Body of pancreas (tissue), 4 donors: Measurements from ENCODE around the gene COL4A4. TPM values are rescaled to one million over a fixed set of nuclear protein-coding genes. Genes with fewer than 3 reads are reported as not detected.

Experiments
- ATAC-seq: fragments of 150-250 bp; one replicate; pipeline ENCODE4 v1.9.1; 2016
- DNase-seq, 4 donors: peaks; one replicate each; pipeline ENCODE4 v3.0.0-alpha.2; 2019
- H3K27ac ChIP-seq, 4 donors: fragments of 200-600 bp; sonication (generic); 1 replicate in 3 of 4; 2 replicates in 1 of 4; pipeline versions ENCODE4 v1.5.1 to v1.6.1; 2016 to 2019; ENCODE audit warnings: mild to moderate bottlenecking in 1 of 4, mixed read lengths in 1 of 4, moderate library complexity in 1 of 4
- H3K27me3 ChIP-seq, 2 donors: fragments of 200-600 bp; sonication (generic); one replicate each; pipeline ENCODE4 v1.6.0; 2016; ENCODE audit warnings: mild to moderate bottlenecking in 1 of 2
- H3K36me3 ChIP-seq, 2 donors: fragments of 200-600 bp; sonication (generic); replicated peaks in 1 of 2; 2 replicates each; pipeline ENCODE4 v1.5.1; 2016; ENCODE audit warnings: low read depth in 2 of 2; ENCODE audit not compliant: insufficient read depth in 1 of 2
- H3K4me1 ChIP-seq: fragments of 200-600 bp; sonication (generic); one replicate; pipeline ENCODE4 v1.6.0; 2016
- H3K4me3 ChIP-seq, 2 donors: fragments of 200-600 bp; sonication (generic); 1 replicate in 1 of 2; 2 replicates in 1 of 2; pipeline ENCODE4 v1.5.1; 2016 to 2019
- H3K9me3 ChIP-seq, 3 donors: fragments of 200-600 bp; sonication (generic); 1 replicate in 2 of 3; 2 replicates in 1 of 3; pipeline ENCODE4 v1.5.1; 2016
- POLR2A ChIP-seq, 3 donors: fragments of 450-650 bp; IDR thresholded peaks; one replicate each; pipeline ENCODE4 v1.6.1; 2016; ENCODE audit warnings: antibody characterized with exemption in 3 of 3, mild to moderate bottlenecking in 2 of 3
- WGBS, 2 donors: methylation state at CpG; one replicate each; pipeline ENCODE4 v1.1.5; 2017; 5-methylcytosine and 5-hydroxymethylcytosine counted together
- intact Hi-C: fragments of 100-400 bp; cut with DNase I; formaldehyde crosslinking; loops from one replicate; pipeline ENCODE4 v1.15.1; 2023
- total RNA-seq, 2 donors: library from RNA; depleted of rRNA; stranded (reverse); fragments of >200 nt; gene quantifications; one replicate each; pipeline ENCODE4 v1.1.0, GENCODE V29; 2016
- TF ChIP-seq, protein P1 (sequence below), 7 experiments: fragments of 450-650 bp in 4 of 7; fragments of 200-600 bp in 3 of 7; sonication (generic) in 3 of 7; IDR thresholded peaks; one replicate each; pipeline ENCODE4 v1.5.1; 2016 to 2019; ENCODE audit warnings: antibody characterized with exemption in 7 of 7

COL4A4 gene
- 10 to 100 TPM in 1 of 2 donors, 1 to 10 TPM in 1; 2.3 to 10.5 TPM for total RNA-seq

DNA sequence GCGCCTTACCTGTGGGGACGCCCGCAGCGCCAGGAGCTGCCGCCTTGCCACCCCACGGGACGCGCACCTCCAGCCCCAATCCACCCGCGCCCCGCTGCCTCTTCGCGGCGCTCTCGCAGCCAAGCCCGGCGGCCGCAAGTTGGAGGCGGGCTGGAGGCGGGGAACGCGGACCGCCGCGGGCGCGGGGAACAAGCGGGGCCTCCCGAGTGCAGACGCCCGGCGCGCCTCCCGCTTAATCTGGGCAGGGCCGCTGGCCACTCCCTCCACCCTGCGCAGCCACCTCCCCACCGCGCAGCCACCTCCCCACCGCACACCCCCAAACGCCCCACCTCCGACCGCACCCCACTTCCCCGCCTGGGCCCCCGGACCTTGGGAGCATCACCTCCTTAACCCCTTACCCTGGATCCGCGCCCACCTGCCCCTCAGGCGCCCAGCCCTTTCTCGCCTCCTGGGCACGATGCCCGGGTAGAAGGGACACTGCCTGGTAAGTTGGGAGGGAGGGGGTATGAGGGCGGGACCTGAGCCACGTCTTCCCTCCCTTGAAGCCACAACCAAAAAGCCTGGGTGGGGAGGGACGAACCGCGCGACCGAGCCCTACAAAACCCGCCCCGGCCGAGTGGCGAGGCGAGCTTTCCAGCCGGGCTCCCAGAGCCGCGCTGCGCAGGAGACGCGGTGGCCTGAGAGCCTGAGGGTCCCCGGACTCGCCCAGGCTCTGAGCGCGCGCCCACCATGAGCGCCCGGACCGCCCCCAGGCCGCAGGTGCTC, at the start of gene COL4A4, which contains the start of gene COL4A3:
Gene COL4A4 (minus strand): TSS at position 208 of the 765 bp plus-strand sequence. CDS start 16,722 bp downstream, outside the sequence.
Gene COL4A3 (plus strand): TSS at position 627 of the 765 bp plus-strand sequence. CDS start 103 bp downstream, at position 730.
- DNase-seq (peak; percentile 51 to 83 (median 72)), ATAC-seq (peak; percentile 87)
- intact Hi-C loops: no loop called here
- TF ChIP-seq POLR2A (IDR thresholded peaks at IDR 0.05): peak; percentile 5 to 70 (median 60)
- TF ChIP-seq, protein P1, sequence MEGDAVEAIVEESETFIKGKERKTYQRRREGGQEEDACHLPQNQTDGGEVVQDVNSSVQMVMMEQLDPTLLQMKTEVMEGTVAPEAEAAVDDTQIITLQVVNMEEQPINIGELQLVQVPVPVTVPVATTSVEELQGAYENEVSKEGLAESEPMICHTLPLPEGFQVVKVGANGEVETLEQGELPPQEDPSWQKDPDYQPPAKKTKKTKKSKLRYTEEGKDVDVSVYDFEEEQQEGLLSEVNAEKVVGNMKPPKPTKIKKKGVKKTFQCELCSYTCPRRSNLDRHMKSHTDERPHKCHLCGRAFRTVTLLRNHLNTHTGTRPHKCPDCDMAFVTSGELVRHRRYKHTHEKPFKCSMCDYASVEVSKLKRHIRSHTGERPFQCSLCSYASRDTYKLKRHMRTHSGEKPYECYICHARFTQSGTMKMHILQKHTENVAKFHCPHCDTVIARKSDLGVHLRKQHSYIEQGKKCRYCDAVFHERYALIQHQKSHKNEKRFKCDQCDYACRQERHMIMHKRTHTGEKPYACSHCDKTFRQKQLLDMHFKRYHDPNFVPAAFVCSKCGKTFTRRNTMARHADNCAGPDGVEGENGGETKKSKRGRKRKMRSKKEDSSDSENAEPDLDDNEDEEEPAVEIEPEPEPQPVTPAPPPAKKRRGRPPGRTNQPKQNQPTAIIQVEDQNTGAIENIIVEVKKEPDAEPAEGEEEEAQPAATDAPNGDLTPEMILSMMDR (IDR thresholded peaks at IDR 0.05): no peak
- Histone ChIP-seq H3K9me3 (no peaks in the 10 kb centered on the region), H3K27ac (peak within 1 kb of the TSS in 3 of 4 donors; percentile 56 to 67 (median 64)), H3K36me3 (no peaks in the 10 kb centered on the region), H3K4me3 (peak within 1 kb of the TSS; percentile 69 to 74), H3K27me3 (no peaks in the 10 kb centered on the region), H3K4me1 (peaks cover 23% of the 10 kb centered on the region)
- WGBS, 2 donors: 1% methylated on average over 15 to 73 of the region's 77 CpGs

DNA sequence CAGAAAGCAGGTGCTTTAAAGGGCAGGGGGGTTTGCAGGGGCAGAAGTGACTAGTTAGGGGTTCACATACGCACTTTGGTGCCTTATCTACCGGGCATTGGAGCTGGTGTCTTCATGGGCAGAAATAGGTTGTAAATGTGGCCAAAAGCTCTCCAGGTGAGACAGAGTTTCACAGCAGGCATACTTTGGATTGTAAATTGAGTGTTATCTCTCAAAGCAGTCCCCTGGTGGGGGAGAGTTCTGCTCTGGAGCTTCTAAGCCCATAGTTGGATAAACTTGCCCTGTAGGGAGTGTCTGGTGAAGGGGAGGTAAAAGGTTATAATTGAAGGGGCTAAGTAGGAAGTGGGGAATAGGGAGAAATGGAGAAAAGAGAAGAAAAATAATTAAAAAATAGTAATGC, 43.6 kb upstream of the COL4A4 start:
- 81 to 100% methylated on average over 2 of the region's 2 CpGs for WGBS, 2 donors
- TF ChIP-seq, protein P1 (IDR thresholded peaks at IDR 0.05): no peak
- TF ChIP-seq POLR2A (IDR thresholded peaks at IDR 0.05): no peak

DNA sequence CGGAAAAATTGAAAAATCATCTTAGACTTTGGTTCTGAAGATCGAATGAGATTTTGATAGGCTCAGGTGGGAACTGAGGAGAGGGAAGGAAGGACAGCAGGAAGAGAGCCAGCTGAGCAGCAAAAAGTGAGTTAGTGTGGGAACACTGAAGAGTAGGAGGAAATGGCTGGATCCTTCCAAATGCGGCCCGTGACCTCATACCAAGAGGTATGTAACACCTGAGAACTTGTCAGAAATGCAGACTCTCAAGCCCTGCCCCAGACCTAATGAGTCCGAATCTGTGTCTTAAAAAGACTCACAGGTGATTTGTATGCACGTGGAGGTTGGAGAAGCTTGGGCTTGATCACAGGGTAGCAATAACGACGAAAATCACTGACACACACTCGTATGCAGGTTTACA, 42.4 kb upstream of the COL4A4 start:
- no peak for DNase-seq
- H3K36me3 ChIP-seq: no peaks in the 10 kb centered on the region
- intact Hi-C loops: no loop called here
- no peaks in the 10 kb centered on the region for H3K27me3 ChIP-seq
- no peak overlapping the region for H3K4me3 ChIP-seq
- H3K4me1 ChIP-seq: no peaks in the 10 kb centered on the region
- ATAC-seq: no peak
- WGBS, 2 donors: 84 to 92% methylated on average over 9 of the region's 9 CpGs
- no peak overlapping the region for H3K27ac ChIP-seq
- TF ChIP-seq, protein P1 (IDR thresholded peaks at IDR 0.05): no peak
- no peak for TF ChIP-seq POLR2A (IDR thresholded peaks at IDR 0.05)
- no peaks in the 10 kb centered on the region for H3K9me3 ChIP-seq

More for the DNA sequence above, 43.6 kb upstream of the COL4A4 start:
- intact Hi-C loops: no loop called here
- H3K36me3 ChIP-seq: no peaks in the 10 kb centered on the region
- no peaks in the 10 kb centered on the region for H3K4me1 ChIP-seq
- H3K9me3 ChIP-seq: no peaks in the 10 kb centered on the region
- H3K27ac ChIP-seq: no peak overlapping the region
- no peak overlapping the region for H3K4me3 ChIP-seq
- ATAC-seq (no peak), DNase-seq (no peak)
- no peaks in the 10 kb centered on the region for H3K27me3 ChIP-seq

DNA sequence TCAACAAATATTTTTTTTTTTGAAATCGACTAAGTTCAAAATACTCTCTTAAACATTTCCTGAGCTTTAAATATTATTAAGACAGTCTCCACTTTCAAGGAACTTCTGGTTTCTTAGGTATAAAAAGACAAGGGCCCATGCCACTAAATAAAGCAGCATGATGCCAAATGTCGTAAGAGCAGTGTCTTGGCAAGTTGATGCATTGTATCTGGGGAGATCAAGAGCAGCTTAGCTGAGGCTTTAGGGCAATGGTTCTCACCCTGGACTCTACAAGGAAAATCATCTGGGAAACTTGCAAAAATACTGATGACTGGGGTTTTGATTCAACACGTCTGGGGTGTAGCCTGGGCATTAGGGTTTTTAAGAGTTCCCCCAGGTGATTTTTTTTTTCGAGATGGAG, 41.7 kb upstream of the COL4A4 start:
- ATAC-seq: no peak
- intact Hi-C loops: no loop called here
- 67 to 81% methylated on average over 4 of the region's 4 CpGs for WGBS, 2 donors

More for the DNA sequence above, 41.7 kb upstream of the COL4A4 start:
- Histone ChIP-seq H3K27ac (no peak overlapping the region), H3K36me3 (no peaks in the 10 kb centered on the region), H3K4me1 (no peaks in the 10 kb centered on the region), H3K9me3 (no peaks in the 10 kb centered on the region), H3K27me3 (no peaks in the 10 kb centered on the region), H3K4me3 (no peak overlapping the region)
- no peak for DNase-seq
- TF ChIP-seq, protein P1 (IDR thresholded peaks at IDR 0.05): no peak
- TF ChIP-seq POLR2A (IDR thresholded peaks at IDR 0.05): no peak
